DOHH2 (cell line): ENCODE data around the gene CDC37.
A peak's percentile ranks its signal among the peaks of the same experiment; 100 is the strongest.
"Not testable (repeated sequence)": the region's sequence is repeated elsewhere in the genome, so short reads cannot be mapped to it uniquely, and the experiment has no call there.

ENCODE experiments used
- H3F3A ChIP-seq: fragments of 200-600 bp; sonication (generic), shearing (Covaris generic); 2 replicates; pipeline ENCODE4 v1.6.0; 2016; ENCODE audit warnings: antibody characterized with exemption, mild to moderate bottlenecking; ENCODE audit not compliant: control insufficient read depth, insufficient read depth
- H3K27ac ChIP-seq: fragments of 200-600 bp; sonication (generic); 2 replicates; pipeline ENCODE4 v1.5.1; 2014; ENCODE audit warnings: low read depth, mild to moderate bottlenecking, low read length, moderate library complexity
- H3K27me3 ChIP-seq: fragments of 200-600 bp; sonication (generic); 2 replicates; pipeline ENCODE4 v1.6.1; 2014; ENCODE audit warnings: mild to moderate bottlenecking, low read length, mixed read lengths; ENCODE audit not compliant: control insufficient read depth
- H3K36me3 ChIP-seq: fragments of 200-600 bp; sonication (generic); 2 replicates; pipeline ENCODE4 v1.6.1; 2014; ENCODE audit warnings: mild to moderate bottlenecking, low read length, moderate library complexity, mixed read lengths; ENCODE audit not compliant: control insufficient read depth
- H3K4me1 ChIP-seq: fragments of 200-600 bp; sonication (generic); 2 replicates; pipeline ENCODE4 v1.6.1; 2014; ENCODE audit warnings: mild to moderate bottlenecking, low read length, mixed read lengths; ENCODE audit not compliant: control insufficient read depth
- H3K4me2 ChIP-seq: fragments of 200-600 bp; sonication (generic); 2 replicates; pipeline ENCODE4 v1.6.0; 2014; ENCODE audit warnings: mild to moderate bottlenecking, low read length, moderate library complexity
- H3K4me3 ChIP-seq: fragments of 200-600 bp; sonication (generic); 2 replicates; pipeline ENCODE4 v1.5.1; 2014; ENCODE audit warnings: mild to moderate bottlenecking, low read length, mixed read lengths
- H3K79me2 ChIP-seq: fragments of 200-600 bp; sonication (generic); 2 replicates; pipeline ENCODE4 v1.6.1; 2014; ENCODE audit warnings: mild to moderate bottlenecking, low read length, mixed read lengths; ENCODE audit not compliant: control insufficient read depth
- H3K9me2 ChIP-seq: fragments of 200-600 bp; sonication (generic); replicated peaks from 2 replicates; pipeline ENCODE4 v1.6.1; 2014; ENCODE audit warnings: mild to moderate bottlenecking, low read length, mixed read lengths; ENCODE audit not compliant: control insufficient read depth
- H3K9me3 ChIP-seq: fragments of 200-600 bp; sonication (generic); 2 replicates; pipeline ENCODE4 v1.6.1; 2014; ENCODE audit warnings: antibody characterized with exemption, low read length, mixed read lengths; ENCODE audit not compliant: control insufficient read depth, insufficient read depth
- H4K20me1 ChIP-seq: fragments of 200-600 bp; sonication (generic); 2 replicates; pipeline ENCODE4 v1.6.0; 2014; ENCODE audit warnings: low read depth, mild to moderate bottlenecking, antibody characterized with exemption, low read length, moderate library complexity; ENCODE audit not compliant: control insufficient read depth, insufficient read depth
- CTCF ChIP-seq: fragments of 200-600 bp; sonication (generic); IDR thresholded peaks from one replicate; pipeline ENCODE4 v1.5.1; 2014; ENCODE audit warnings: antibody characterized with exemption, mild to moderate bottlenecking, low read depth, low read length; ENCODE audit not compliant: poor library complexity, severe bottlenecking
- EZH2phosphoT487 ChIP-seq: fragments of 200-600 bp; sonication (generic); IDR thresholded peaks from 2 replicates; pipeline ENCODE4 v1.6.1; 2017; ENCODE audit warnings: borderline replicate concordance, mild to moderate bottlenecking, antibody characterized with exemption, low read length, moderate library complexity, mixed read lengths

The CDC37 gene

GRCh38 chr19:10412257-10412977 is 9.1 kb upstream of the CDC37 start:
- peak overlapping the region; percentile 89 for H3K4me2 ChIP-seq
- no peaks in the 10 kb centered on the region for H3K27me3 ChIP-seq
- H3K27ac ChIP-seq: peak overlapping the region; percentile 96

GRCh38 chr19:10411224-10411623 is 7.9 kb upstream of the CDC37 start:
- H4K20me1 ChIP-seq, H3K9me2 ChIP-seq, H3K27me3 ChIP-seq, H3K9me3 ChIP-seq: not testable (repeated sequence)
- Histone ChIP-seq H3F3A (peaks cover 63% of the 10 kb centered on the region), H3K4me2 (peak overlapping the region; percentile 89), H3K4me3 (peak overlapping the region; percentile 67), H3K36me3 (peaks cover 22% of the 10 kb centered on the region), H3K27ac (peak overlapping the region; percentile 96), H3K4me1 (peaks cover 96% of the 10 kb centered on the region), H3K79me2 (peaks cover 30% of the 10 kb centered on the region)

More at GRCh38 chr19:10412257-10412977, 9.1 kb upstream of the CDC37 start:
- peak overlapping the region; percentile 67 for H3K4me3 ChIP-seq
- TF ChIP-seq CTCF: no peak
- TF ChIP-seq EZH2phosphoT487: no peak
- peaks cover 26% of the 10 kb centered on the region for H3K36me3 ChIP-seq
- H3K4me1 ChIP-seq: peaks cover 93% of the 10 kb centered on the region
- H4K20me1 ChIP-seq: no peaks in the 10 kb centered on the region
- peaks cover 36% of the 10 kb centered on the region for H3K79me2 ChIP-seq
- no peaks in the 10 kb centered on the region for H3K9me2 ChIP-seq
- peaks cover 4% of the 10 kb centered on the region; the same call in 1 of the 2 replicates for H3K9me3 ChIP-seq
- H3F3A ChIP-seq: peaks cover 56% of the 10 kb centered on the region

GRCh38 chr19:10408511-10409283 is 5.4 kb upstream of the CDC37 start:
- peaks cover 15% of the 10 kb centered on the region for H3K79me2 ChIP-seq
- H4K20me1 ChIP-seq: no peaks in the 10 kb centered on the region
- peak overlapping the region; percentile 67 for H3K4me3 ChIP-seq
- no peaks in the 10 kb centered on the region for H3K9me2 ChIP-seq
- peaks cover 58% of the 10 kb centered on the region for H3F3A ChIP-seq
- no peaks in the 10 kb centered on the region for H3K27me3 ChIP-seq
- H3K27ac ChIP-seq: peak overlapping the region; percentile 96
- TF ChIP-seq EZH2phosphoT487: no peak
- H3K9me3 ChIP-seq: no peaks in the 10 kb centered on the region
- peaks cover 12% of the 10 kb centered on the region for H3K36me3 ChIP-seq
- peak overlapping the region; percentile 89 for H3K4me2 ChIP-seq
- H3K4me1 ChIP-seq: peaks cover 94% of the 10 kb centered on the region

- Histone ChIP-seq H3K36me3 (peaks cover 21% of the 10 kb centered on the region), H3K9me2 (no peaks in the 10 kb centered on the region), H3K79me2 (peaks cover 31% of the 10 kb centered on the region), H3K27me3 (no peaks in the 10 kb centered on the region), H3K4me1 (peaks cover 84% of the 10 kb centered on the region), H3F3A (peaks cover 45% of the 10 kb centered on the region), H3K27ac (no peak overlapping the region; the same call in 1 of the 2 replicates), H3K4me2 (no peak overlapping the region), H4K20me1 (no peaks in the 10 kb centered on the region), H3K9me3 (no peaks in the 10 kb centered on the region), H3K4me3 (no peak overlapping the region)
- no peak for TF ChIP-seq EZH2phosphoT487
- no peak for TF ChIP-seq CTCF
Observed at GRCh38 chr19:10407096-10407495, 3.8 kb upstream of the CDC37 start.
